Activated CD8-positive, alpha-beta T cell treated with anti-CD3 and anti-CD28 coated beads, Interleukin-2, amount 10 ng/mL, durations not matched to agents 7 days and 5 days (primary cell): ENCODE measurements around the gene GHDC. TPM values are rescaled to one million over a fixed set of nuclear protein-coding genes. Genes with fewer than 3 reads are reported as not detected.
A peak's percentile ranks its signal among the peaks of the same experiment; 100 is the strongest.
"Not testable (repeated sequence)": the region's sequence is repeated elsewhere in the genome, so short reads cannot be mapped to it uniquely, and the experiment has no call there.

Experiments
- ATAC-seq: fragments of 150-1000 bp; cut with Tn5 transposase; one replicate; pipeline ENCODE4 v1.10.0; 2021; ENCODE audit warnings: moderate library complexity
- CTCF ChIA-PET: fragments of 350-600 bp; sonication (Branson Sonifier 250); formaldehyde crosslinking; loops from one replicate; lab custom pipeline; 2021; ENCODE audit warnings: antibody characterized with exemption; lab: Charles Lee
- POLR2A ChIA-PET: fragments of 350-600 bp; sonication (Branson Sonifier 250); formaldehyde crosslinking; loops from one replicate; lab custom pipeline; 2021; ENCODE audit warnings: antibody characterized with exemption; lab: Charles Lee
- DNase-seq: peaks from one replicate; pipeline ENCODE4 v3.0.0-alpha.2; 2020
- H3K27ac Mint-ChIP-seq: one replicate; pipeline ENCODE4 v1.8.0; 2021; ENCODE audit warnings: mild to moderate bottlenecking, mixed read lengths
- H3K27me3 Mint-ChIP-seq: one replicate; pipeline ENCODE4 v1.8.0; 2021; ENCODE audit warnings: low read depth, mixed read lengths
- H3K36me3 Mint-ChIP-seq: one replicate; pipeline ENCODE4 v1.8.0; 2021; ENCODE audit warnings: low read depth, mixed read lengths
- H3K4me1 Mint-ChIP-seq: one replicate; pipeline ENCODE4 v1.8.0; 2021; ENCODE audit warnings: low read depth, mixed read lengths
- H3K4me3 Mint-ChIP-seq: one replicate; pipeline ENCODE4 v1.8.0; 2021; ENCODE audit warnings: mild to moderate bottlenecking, mixed read lengths
- H3K9me3 Mint-ChIP-seq: one replicate; pipeline ENCODE4 v1.8.0; 2022; ENCODE audit warnings: mixed read lengths; ENCODE audit not compliant: insufficient read depth
- total RNA-seq, 2 experiments: library from RNA; stranded (reverse); gene quantifications; one replicate each; pipeline ENCODE4 v1.2.3, GENCODE V29; 2021

The GHDC gene
- total RNA-seq, 2 experiments from 2014 or later: 16.6 to 17.2 TPM

GRCh38 chr17:42227849-42228700 lies 33.8 kb upstream of the GHDC start:
- no peak for DNase-seq
- Mint-ChIP-seq H3K27ac (no peak overlapping the region), H3K9me3 (no peaks in the 10 kb centered on the region), H3K36me3 (peaks cover 31% of the 10 kb centered on the region), H3K27me3 (no peaks in the 10 kb centered on the region), H3K4me1 (peaks cover 8% of the 10 kb centered on the region), H3K4me3 (no peak overlapping the region)
- ATAC-seq: no peak
- CTCF ChIA-PET: no interaction called here
- POLR2A ChIA-PET: interaction anchor here (0.8 kb wide), 1 partner anchor 20 kb away, joined by 4 read pairs; no protein-coding TSS in a partner anchor

DNA sequence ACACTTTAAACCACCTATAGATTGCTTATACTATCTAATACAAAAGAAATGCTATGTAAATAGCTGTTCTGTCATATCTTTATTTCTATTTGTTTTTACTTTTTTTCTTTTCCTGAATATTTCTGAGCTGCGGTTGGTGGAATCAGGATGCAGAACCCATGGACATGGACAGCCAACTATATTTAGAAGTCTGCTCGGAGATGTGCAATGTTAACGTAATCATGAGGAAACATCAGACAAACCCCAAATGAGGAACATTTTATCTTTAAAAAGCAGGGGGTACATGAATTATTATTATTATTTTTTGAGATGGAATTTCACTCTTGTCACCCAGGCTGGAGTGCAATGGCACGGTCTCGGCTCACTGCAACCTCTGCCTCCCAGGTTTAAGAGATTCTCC lies 31.4 kb upstream of the GHDC start:
- POLR2A ChIA-PET: no interaction called here
- Mint-ChIP-seq H3K9me3 (no peaks in the 10 kb centered on the region), H3K4me1 (peaks cover 10% of the 10 kb centered on the region), H3K27me3 (no peaks in the 10 kb centered on the region), H3K27ac (no peak overlapping the region), H3K4me3 (no peak overlapping the region), H3K36me3 (peaks cover 36% of the 10 kb centered on the region)
- DNase-seq: no peak
- CTCF ChIA-PET: no interaction called here
- ATAC-seq: no peak

GRCh38 chr17:42224651-42225050 lies 30.4 kb upstream of the GHDC start:
- no peak for DNase-seq
- no peak for ATAC-seq
- peaks cover 6% of the 10 kb centered on the region for H3K4me1 Mint-ChIP-seq
- ChIA-PET POLR2A (no interaction called here), CTCF (interaction anchor here (1.0 kb wide), 1 partner anchor 41 kb away, joined by 3 read pairs; no protein-coding TSS in a partner anchor)
- H3K9me3 Mint-ChIP-seq: no peaks in the 10 kb centered on the region
- peaks cover 29% of the 10 kb centered on the region for H3K36me3 Mint-ChIP-seq
- H3K27ac Mint-ChIP-seq: no peak overlapping the region
- no peak overlapping the region for H3K4me3 Mint-ChIP-seq
- no peaks in the 10 kb centered on the region for H3K27me3 Mint-ChIP-seq

DNA sequence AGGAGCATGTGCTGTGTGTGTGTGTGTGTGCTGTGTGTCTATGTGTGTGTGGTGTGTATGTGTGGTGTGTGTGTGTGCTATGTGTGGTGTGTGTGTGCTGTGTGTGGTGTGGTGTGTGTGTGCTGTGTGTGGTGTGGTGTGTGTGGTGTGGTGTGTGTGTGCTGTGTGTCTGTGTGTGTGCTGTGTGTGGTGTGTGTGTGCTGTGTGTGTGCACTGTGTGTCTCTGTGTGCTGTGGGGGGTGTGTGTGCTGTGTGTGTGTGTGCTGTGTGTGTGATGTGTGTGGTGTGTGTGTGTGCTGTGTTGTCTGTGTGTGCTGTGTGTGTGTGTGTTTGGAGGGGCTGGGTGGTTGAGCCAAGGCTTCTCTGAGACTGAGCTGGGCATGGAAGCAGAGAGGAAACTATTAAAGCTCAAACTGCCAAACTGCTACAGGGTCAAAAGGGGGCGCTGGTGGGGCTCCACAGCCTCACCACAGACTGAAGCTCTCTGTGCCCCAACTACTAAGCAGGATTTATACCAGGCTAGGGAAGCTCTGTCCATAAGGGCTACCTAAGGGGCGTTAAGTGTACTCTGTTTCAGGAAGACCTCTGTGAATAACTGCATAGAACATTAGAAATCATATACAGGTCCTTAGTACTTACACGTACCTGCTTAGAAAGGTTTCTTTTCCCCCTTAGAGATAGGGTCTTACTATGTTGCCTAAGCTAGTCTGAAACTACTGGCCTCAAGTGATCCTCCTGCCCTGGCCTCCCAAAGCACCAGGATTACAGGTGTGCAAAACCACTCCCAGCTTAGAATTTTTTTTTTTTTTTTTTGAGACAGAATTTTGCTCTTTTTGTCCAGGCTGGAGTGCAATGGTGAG lies 27.8 kb upstream of the GHDC start:
- Mint-ChIP-seq H3K27ac (peak overlapping the region; percentile 26), H3K4me1 (peaks cover 2% of the 10 kb centered on the region), H3K9me3 (no peaks in the 10 kb centered on the region), H3K27me3 (no peaks in the 10 kb centered on the region), H3K36me3 (peaks cover 34% of the 10 kb centered on the region), H3K4me3 (no peak overlapping the region)
- ChIA-PET CTCF (interaction anchor here (0.6 to 3.5 kb wide), 55 partner anchors 9 to 308 kb away, joined by 3 to 62 read pairs (median 5); partner anchors contain the start of genes DNAJC7, GHDC, HCRT and KCNH4), POLR2A (interaction anchor here (1.0 to 2.5 kb wide), 8 partner anchors 9 to 90 kb away, joined by 3 to 24 read pairs (median 5); partner anchors contain the start of genes STAT5A and STAT5B)
- DNase-seq: peak; percentile 69
- ATAC-seq: peak; percentile 82

DNA sequence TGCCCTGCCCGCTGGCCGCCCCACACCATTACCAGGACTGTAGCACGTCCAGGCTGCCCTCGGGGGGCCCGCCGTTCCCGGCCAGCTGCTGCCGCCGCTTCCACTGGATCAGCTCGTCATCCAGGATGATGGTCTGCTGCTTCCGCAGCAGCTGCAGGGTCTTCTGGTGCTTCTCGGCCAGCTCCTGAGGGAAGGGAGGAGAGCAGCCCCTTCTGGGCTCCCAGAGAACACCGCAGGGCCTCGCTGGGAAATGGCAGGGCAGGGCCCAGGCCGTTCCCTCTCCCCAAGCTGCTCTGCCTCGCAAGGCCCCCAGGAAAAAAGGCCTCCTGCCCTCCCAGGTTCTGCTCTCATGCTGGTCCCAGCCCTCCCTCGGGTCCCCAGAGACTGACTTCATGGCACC lies 25.0 kb upstream of the GHDC start:
- H3K4me1 Mint-ChIP-seq, H3K4me3 Mint-ChIP-seq, H3K9me3 Mint-ChIP-seq, CTCF ChIA-PET, H3K27me3 Mint-ChIP-seq, H3K27ac Mint-ChIP-seq, ATAC-seq, DNase-seq, POLR2A ChIA-PET: not testable (repeated sequence)
- H3K36me3 Mint-ChIP-seq: peaks cover 50% of the 10 kb centered on the region

- ChIA-PET CTCF (interaction anchor here (0.6 to 1.2 kb wide), 3 partner anchors 89 to 1759 kb away, joined by 3 to 4 read pairs (median 3); no protein-coding TSS in a partner anchor), POLR2A (interaction anchor here (1.1 to 1.7 kb wide), 2 partner anchors 8 to 35 kb away, joined by 3 to 5 read pairs; no protein-coding TSS in a partner anchor)
- no peaks in the 10 kb centered on the region for H3K9me3 Mint-ChIP-seq
- ATAC-seq (no peak), DNase-seq (no peak)
- no peaks in the 10 kb centered on the region for H3K27me3 Mint-ChIP-seq
- H3K36me3 Mint-ChIP-seq: peaks cover 54% of the 10 kb centered on the region
- no peaks in the 10 kb centered on the region for H3K4me1 Mint-ChIP-seq
- H3K27ac Mint-ChIP-seq: no peak overlapping the region
- H3K4me3 Mint-ChIP-seq: no peak overlapping the region
Observed at GRCh38 chr17:42214156-42214555, 19.9 kb upstream of the GHDC start.

- no peak overlapping the region for H3K4me3 Mint-ChIP-seq
- H3K27ac Mint-ChIP-seq: no peak overlapping the region
- POLR2A ChIA-PET: interaction anchor here (1.7 kb wide), 1 partner anchor 10 kb away, joined by 5 read pairs; no protein-coding TSS in a partner anchor
Observed at GRCh38 chr17:42212382-42212781, 18.1 kb upstream of the GHDC start.

DNA sequence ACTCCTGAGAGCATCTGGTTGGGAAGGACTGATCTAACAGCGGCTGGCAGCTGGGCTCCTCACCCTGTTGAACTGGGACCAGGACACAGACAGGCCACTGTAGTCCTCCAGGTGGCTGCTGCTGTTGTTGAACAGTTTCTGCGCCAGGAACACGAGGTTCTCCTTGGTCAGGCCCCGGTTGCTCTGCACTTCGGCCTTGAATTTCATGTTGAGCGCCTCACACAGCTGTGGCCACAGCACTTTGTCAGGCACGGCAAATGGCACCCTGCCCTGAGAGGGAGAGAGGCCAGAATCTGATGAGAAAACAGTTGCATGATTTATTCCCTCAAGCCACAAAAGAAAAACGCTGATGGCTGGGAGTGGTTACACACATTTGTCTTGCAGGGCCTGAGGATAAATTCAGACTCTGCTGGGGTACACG lies 17.6 kb upstream of the GHDC start:
- H3K9me3 Mint-ChIP-seq: not testable (repeated sequence)

More at GRCh38 chr17:42212382-42212781, 18.1 kb upstream of the GHDC start:
- Mint-ChIP-seq H3K4me1 (no peaks in the 10 kb centered on the region), H3K9me3 (no peaks in the 10 kb centered on the region), H3K36me3 (peaks cover 52% of the 10 kb centered on the region), H3K27me3 (no peaks in the 10 kb centered on the region)
- DNase-seq (no peak), ATAC-seq (no peak)
- CTCF ChIA-PET: interaction anchor here (0.8 to 1.7 kb wide), 4 partner anchors 10 to 194 kb away, joined by 3 to 4 read pairs (median 4); no protein-coding TSS in a partner anchor

DNA sequence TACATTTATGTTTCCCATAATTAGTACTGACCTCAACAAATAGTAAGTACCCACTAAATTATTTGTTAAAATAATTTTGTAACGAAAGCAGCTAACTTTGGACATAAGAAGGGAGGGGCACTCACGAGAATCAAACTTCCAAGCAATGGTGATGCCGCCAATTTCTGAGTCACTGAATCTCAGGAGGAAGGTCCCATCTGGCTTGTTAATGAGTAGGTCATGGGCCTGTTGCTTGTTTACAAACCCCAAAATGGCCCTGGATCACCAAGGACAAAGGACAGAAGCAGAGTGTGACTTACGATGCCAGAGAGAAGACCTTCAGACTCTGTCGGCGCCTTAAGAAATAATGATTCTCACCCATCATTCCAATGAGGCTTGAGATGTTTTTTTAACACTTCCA lies 15.8 kb upstream of the GHDC start:
- no peak for ATAC-seq
- CTCF ChIA-PET: no interaction called here
- H3K27ac Mint-ChIP-seq: no peak overlapping the region

More for the DNA sequence above, 17.6 kb upstream of the GHDC start:
- peaks cover 51% of the 10 kb centered on the region for H3K36me3 Mint-ChIP-seq
- H3K4me3 Mint-ChIP-seq, H3K27me3 Mint-ChIP-seq, DNase-seq, H3K4me1 Mint-ChIP-seq, ATAC-seq, POLR2A ChIA-PET, H3K27ac Mint-ChIP-seq: not testable (repeated sequence)
- CTCF ChIA-PET: interaction anchor here (0.8 to 1.7 kb wide), 3 partner anchors 10 to 195 kb away, joined by 3 to 6 read pairs (median 4); no protein-coding TSS in a partner anchor

GRCh38 chr17:42206153-42206612 lies 11.9 kb upstream of the GHDC start:
- H3K4me1 Mint-ChIP-seq, POLR2A ChIA-PET, H3K4me3 Mint-ChIP-seq, H3K9me3 Mint-ChIP-seq, DNase-seq, H3K27me3 Mint-ChIP-seq, CTCF ChIA-PET, H3K27ac Mint-ChIP-seq, ATAC-seq: not testable (repeated sequence)
- H3K36me3 Mint-ChIP-seq: peaks cover 57% of the 10 kb centered on the region

More for the DNA sequence above, 15.8 kb upstream of the GHDC start:
- Mint-ChIP-seq H3K9me3 (no peaks in the 10 kb centered on the region), H3K27me3 (no peaks in the 10 kb centered on the region), H3K36me3 (peaks cover 45% of the 10 kb centered on the region), H3K4me1 (no peaks in the 10 kb centered on the region), H3K4me3 (no peak overlapping the region)
- POLR2A ChIA-PET: no interaction called here
- DNase-seq: no peak

GRCh38 chr17:42203354-42203753 lies 9.1 kb upstream of the GHDC start:
- ATAC-seq (no peak), DNase-seq (no peak)
- CTCF ChIA-PET: no interaction called here
- no peak overlapping the region for H3K4me3 Mint-ChIP-seq
- H3K9me3 Mint-ChIP-seq: no peaks in the 10 kb centered on the region
- peaks cover 48% of the 10 kb centered on the region for H3K36me3 Mint-ChIP-seq
- H3K27me3 Mint-ChIP-seq: no peaks in the 10 kb centered on the region
- POLR2A ChIA-PET: no interaction called here
- H3K27ac Mint-ChIP-seq: peak overlapping the region; percentile 20
- no peaks in the 10 kb centered on the region for H3K4me1 Mint-ChIP-seq
